Activated CD4-positive, CD25-positive, alpha-beta regulatory T cell (primary cell): Measurements from ENCODE around the gene RAB3C.
"Not testable (repeated sequence)": the region's sequence is repeated elsewhere in the genome, so short reads cannot be mapped to it uniquely, and the experiment has no call there.

Experiments used
- DNase-seq, 4 experiments: peaks; one replicate each; lab custom pipeline; 2025; lab: John Stamatoyannopoulos, UW

The RAB3C gene

GRCh38 chr5:58602889-58603288, 20.0 kb downstream of the RAB3C start:
- DNase-seq: not testable (repeated sequence)

- DNase-seq: no peak
These were observed 23.2 kb downstream of the RAB3C start for GRCh38 chr5:58606064-58606463.

GRCh38 chr5:58615972-58616371, 33.1 kb downstream of the RAB3C start:
- no peak for DNase-seq

GRCh38 chr5:58617241-58617640, 34.4 kb downstream of the RAB3C start:
- no peak for DNase-seq

GRCh38 chr5:58620336-58620735, 37.5 kb downstream of the RAB3C start:
- DNase-seq: no peak

- no peak for DNase-seq
These were observed 40.3 kb downstream of the RAB3C start for GRCh38 chr5:58622936-58623871.

- no peak for DNase-seq
These were observed 45.8 kb downstream of the RAB3C start for GRCh38 chr5:58628626-58629025.

GRCh38 chr5:58629271-58630159, 46.6 kb downstream of the RAB3C start:
- DNase-seq: no peak

- no peak for DNase-seq
These were observed 49.0 kb downstream of the RAB3C start for GRCh38 chr5:58631895-58632294.

GRCh38 chr5:58635416-58635815, 52.5 kb downstream of the RAB3C start:
- no peak for DNase-seq

GRCh38 chr5:58640011-58640410, 57.1 kb downstream of the RAB3C start:
- no peak for DNase-seq

GRCh38 chr5:58641533-58641932, 58.7 kb downstream of the RAB3C start:
- DNase-seq: no peak

- DNase-seq: no peak
These were observed 66.0 kb downstream of the RAB3C start for GRCh38 chr5:58648846-58649245.

- DNase-seq: no peak
These were observed 66.8 kb downstream of the RAB3C start for GRCh38 chr5:58649716-58650115.

GRCh38 chr5:58653521-58653920, 70.6 kb downstream of the RAB3C start:
- no peak for DNase-seq

- no peak for DNase-seq
These were observed 83.3 kb downstream of the RAB3C start for GRCh38 chr5:58666141-58666540.

- no peak for DNase-seq
These were observed 84.0 kb downstream of the RAB3C start for GRCh38 chr5:58666598-58667581.

- no peak for DNase-seq
These were observed 87.7 kb downstream of the RAB3C start for GRCh38 chr5:58670582-58670981.

- no peak for DNase-seq
These were observed 88.3 kb downstream of the RAB3C start for GRCh38 chr5:58671155-58671554.

- DNase-seq: no peak
These were observed 89.6 kb downstream of the RAB3C start for GRCh38 chr5:58672521-58672920.

GRCh38 chr5:58674070-58674469, 91.2 kb downstream of the RAB3C start:
- DNase-seq: no peak

- no peak for DNase-seq
These were observed 91.8 kb downstream of the RAB3C start for GRCh38 chr5:58674711-58675110.
